Measurements from ENCODE around the gene COX5B.
A peak's percentile ranks its signal among the peaks of the same experiment; 100 is the strongest.

The COX5B gene

DNA sequence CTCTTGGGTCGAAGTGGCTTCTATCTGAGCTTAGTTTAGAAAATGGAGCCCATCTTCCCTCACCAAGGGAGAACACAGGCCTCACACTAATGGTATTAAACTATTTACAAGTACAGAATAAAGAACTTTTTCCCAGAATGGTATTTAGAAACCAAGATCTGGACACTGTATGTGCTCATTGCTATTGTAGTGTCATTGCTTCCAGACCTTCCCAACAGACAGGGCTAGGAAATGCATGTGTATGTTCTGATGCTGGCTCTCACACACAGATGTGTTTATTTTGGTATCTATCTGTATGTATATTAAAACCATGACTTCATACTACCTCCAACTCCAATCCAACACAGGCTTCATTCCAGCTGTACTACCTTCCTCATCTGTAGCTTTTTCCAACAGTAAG lies 8.0 kb downstream of the COX5B start:
- no peak for DNase-seq

DNA sequence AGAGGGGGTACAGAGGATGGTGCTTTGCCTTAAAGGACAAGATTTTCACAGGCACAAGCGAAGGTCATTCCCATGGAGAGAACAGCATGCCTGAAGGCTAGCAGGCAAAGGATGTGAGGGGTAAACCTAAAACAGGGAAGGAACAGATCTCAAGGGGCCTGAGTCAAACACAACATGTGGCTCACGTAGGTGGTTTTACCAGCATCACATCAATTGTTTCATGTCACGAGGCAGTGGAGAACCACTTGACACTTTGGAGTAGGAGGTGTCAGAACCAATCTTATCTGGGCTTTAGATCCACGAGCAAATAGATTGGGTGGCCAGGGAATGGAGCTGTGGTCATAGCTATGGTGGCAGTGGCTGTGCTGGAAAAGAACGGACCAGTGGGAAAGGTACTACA lies 8.4 kb downstream of the COX5B start:
- no peak for DNase-seq

DNA sequence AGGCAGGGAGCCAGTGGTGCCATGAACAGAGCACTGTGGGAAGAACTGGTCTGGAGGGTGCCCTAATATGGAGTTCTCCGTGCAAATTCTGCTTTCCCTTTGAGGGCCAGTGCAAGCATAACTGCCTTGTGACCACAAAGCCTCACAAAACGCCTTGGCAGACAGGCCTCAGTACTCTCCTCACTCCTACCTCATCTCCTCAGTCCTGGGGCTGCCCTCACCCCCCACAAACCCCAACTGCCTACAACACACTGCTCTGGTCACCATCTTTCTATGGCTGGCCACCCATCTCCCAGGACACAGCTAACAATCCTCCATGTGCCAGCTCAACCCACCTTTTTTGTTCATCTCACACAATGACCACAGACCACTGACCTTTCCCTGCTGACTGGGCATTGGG lies 8.9 kb downstream of the COX5B start:
- no peak for DNase-seq

DNA sequence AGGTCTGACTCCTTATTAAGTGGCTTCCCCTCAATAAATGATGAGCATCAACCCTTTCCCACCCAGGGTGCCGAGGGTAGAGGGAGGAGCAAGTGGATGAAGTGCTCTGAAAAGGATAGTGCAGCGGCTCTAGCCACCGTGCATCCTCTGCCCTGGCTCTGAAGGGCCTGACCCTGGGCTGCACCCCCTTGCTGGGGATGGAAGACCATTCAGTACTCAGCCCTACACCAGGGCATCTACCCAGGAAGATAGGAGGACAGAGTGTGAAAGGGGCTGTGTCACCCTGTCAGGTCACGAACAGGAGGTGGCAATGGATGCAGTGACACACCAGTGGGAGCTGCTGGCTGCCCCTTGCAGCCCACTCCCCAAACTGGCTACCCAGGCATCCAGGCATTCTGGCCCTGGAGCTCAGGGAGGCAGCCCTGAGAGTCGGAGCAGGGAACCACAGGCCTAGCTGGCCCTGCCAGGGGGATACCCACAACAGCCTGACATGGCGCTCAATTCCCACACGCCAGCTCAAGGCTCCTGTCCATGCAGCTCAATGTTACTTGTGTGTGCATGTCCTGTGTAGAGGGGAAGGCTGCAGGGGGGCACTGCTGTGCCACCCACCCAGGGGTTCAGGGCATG lies 10.4 kb downstream of the COX5B start:
- no peak for DNase-seq

DNA sequence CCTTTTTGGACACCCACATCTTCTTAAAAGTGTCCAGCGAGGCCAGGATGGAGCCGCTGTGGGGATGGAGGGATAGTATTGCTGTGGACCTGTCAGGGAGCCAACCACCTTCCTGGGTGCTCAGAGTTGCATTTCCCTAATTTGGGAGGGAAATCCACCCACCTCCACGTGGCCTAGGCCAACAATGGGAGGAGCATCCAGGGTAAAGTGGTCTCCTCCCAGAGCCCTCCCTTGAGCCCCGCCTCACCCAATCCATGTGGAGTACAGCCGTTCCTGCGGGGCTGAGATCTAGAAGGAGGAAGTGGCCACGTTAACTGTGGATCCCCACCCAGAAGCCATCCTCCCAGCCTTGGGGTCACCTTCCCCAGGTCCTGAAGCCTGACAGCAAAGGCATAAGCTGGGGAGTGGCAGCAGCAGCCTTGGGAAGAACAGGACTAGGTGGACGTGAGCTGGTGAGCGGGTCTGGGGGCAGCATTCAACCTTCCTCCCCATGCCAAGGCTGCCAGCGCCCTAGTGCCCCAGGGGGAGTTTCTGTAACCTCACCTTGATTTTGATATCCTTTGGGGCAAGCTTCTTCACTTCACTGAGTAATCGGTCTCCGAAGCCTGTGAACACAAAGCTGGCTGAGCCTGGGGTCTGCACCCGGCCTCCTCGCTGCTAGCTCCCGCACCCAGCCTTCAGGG lies 11.2 kb downstream of the COX5B start:
- no peak for DNase-seq

DNA sequence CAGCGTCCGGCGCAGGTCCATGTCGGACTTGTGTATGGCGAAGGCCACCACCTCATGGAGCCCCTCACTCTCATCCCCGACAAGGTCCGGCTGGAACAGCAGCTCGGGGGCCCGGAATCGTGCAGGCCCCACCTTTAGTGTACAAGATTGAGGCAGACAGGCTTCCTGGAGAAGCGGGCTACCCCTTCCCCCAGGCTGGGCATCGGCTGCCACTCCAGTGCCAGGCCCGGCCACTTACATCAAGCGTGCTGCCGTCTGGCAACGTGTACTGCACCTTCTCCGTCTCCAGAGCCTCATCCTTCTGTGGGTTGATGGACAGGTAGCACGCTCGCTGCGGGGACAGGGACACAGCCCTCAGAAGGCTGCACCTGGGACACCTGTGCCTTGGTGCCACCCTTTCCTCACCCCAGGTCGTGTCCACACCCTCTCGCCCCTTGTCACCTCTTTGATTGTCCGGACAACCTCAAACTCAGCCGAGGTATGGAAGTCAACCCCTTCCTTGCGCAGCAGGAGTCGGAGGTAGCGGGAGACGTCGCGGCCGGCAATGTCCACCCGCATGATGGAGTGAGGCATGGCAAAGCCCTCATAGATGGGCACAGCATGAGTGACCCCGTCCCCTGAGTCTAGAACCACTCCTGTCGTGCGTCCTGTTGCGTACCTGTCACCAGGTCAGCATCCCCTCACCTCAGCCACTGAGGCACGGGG lies 12.3 kb downstream of the COX5B start:
- no peak for DNase-seq

DNA sequence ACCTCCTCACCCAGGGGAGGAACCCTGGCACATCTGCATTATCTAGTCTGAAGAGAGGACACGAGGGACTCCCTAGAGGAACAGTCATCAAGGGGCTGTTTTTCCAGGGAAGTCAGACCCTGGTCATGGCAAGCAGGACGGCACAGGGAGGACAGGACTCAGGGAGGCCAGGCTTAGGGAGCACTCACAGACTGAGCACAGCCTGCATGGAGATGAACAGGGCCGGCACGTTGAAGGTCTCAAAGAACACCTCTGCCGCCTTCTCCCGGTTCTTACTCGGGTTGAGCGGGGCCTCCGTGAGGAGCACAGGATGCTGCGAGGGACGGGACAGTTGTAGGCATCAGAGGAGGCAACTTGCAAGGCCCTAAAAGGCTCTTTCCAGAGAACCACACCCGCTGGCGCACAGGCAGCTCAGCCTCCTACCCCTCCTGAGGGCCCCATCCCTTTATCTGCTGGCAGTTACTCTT lies 12.9 kb downstream of the COX5B start:
- DNase-seq: no peak

DNA sequence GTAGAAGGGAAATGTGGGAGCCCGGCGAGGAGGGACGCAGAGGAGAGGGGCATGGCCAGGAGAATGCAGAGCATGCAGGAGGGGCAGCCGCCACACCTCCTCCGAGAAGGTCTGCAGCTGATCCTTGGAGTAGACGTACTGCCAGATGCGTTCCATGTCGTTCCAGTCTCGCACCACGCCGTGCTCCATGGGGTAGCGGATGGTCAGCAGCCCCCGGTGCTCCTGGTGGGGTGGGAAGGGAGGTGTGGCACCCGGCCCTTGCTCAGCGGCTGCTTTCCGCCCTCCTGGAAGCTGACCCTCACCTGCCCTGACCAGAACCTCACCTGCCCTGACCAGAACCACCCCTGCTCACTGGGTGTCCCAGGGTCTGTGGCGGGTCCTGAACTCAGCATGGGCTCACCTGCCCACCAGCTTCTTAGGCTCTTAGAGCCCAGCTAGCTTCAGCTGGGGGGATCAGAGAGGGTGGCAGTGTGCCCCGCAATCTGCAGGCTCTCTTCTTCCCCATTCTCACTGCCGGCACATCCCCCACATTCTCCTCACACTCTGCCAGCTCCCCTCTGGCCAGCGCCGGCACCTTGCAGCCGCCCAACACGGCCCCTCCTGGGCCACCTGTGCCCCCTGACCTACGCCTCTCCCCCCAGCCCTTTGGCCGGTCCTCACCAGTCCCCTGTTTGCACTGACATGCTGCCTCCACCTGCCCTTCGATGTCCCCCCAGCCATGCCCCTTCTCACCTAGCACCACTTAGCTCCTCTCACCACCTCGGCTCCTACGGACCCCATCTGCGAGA lies 13.6 kb downstream of the COX5B start:
- DNase-seq: no peak

DNA sequence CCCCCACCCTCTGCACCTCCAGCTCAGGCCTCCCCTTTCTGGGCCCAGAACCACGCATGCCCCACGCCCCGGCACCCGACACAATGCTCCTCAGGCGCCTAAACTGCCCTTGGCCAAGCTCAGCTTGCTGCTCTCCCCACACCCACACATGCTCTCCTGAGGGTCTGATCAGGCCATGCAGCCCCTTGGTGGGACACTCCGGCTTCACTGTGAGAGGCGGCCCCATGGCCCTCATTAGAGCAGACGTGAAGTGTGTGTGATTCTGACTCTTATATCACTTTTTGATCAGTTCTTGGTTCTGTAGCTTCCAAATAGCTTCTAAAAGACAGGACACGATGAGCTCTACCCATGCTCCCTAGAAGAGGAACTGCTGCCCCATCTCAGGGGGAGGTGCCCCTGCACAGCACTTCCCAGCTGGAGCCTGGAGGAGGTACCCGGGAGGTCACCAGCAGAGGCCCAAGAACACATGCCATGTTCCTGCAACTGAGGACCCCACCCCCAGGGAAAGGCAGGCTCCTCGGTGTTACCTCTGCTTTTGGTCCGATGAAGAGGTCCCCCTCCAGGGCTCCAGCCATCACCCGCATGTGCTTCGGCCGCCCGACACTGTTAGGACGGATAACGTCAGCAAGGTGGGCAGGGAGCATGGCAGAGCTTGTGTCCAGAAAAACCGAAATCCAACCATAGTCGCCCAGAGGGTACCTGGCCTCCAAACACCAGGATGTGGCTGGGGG lies 14.3 kb downstream of the COX5B start:
- no peak for DNase-seq

DNA sequence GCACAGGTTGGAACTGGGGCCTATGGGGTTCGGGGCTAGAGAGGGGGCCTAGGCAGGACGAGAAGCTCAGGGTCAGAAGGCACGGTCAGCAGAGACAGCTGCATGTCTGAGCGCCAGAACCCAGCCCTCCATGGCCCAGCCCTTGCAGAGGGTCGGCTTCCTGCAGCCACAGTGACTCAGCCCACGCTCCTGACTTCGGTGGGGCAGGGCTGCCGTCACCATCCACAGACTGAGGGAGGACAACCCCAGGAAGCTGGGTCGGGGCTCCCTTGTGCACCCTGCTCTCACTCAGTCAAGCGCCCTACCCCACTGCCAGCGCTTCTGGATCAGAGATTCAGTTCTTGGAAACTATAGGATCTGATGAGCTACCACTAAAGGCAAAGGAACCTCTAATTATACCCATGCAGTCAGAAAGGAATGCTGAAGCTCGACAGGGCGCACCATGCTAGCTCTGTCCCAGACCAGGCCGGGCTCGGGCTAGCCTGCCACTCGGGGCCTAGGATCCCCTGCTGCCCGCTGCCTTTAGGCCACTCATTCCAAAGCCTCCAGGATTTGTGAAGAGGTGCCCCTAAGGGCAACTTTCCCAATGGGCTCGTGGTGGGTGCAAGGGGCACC lies 15.0 kb downstream of the COX5B start:
- DNase-seq: no peak

DNA sequence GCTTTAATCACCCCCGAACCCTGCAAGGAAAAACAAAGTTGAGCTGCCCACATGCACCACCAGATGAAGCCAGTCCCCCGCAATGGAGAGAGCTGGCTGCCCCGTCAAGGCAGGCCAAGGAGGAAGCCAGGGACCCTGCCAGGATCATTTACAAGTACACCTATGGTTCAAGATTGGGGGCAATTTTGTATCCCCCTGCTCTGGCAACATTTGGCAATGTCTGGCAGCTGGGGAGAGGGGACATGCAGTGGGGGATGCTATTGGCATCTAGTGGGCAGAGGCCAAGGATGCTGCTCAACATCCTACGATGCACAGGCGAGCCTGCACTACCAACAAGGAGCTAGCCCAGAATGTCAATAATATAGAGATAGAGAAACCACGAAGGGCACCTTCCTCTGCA lies 16.1 kb downstream of the COX5B start:
- DNase-seq: no peak

DNA sequence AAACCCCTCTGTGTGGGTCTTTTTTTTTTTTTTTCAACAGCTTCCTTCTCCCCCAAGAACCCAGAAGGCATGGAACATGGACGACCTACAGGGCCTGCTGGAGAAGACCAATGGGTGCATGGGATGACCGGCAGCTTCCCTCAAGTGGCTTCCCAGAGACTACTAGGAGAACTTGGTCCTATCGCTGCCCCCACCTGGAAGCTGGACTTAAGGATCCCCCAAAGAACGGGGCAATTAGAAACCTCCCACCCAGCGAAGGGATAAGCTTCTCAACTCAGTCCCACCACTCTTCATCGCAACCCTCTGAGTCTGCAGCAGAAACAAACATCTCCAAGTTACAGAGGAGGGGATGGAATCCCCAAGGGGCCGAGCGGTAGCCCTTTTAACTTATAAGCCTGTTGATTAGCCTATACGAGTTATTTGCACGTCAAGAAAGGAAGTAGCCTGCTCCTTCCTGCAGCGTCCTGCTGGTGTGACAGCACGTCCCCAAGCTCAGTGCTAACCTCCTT lies 16.6 kb downstream of the COX5B start:
- peak in 1 of 56 donors; percentile 10 for DNase-seq

DNA sequence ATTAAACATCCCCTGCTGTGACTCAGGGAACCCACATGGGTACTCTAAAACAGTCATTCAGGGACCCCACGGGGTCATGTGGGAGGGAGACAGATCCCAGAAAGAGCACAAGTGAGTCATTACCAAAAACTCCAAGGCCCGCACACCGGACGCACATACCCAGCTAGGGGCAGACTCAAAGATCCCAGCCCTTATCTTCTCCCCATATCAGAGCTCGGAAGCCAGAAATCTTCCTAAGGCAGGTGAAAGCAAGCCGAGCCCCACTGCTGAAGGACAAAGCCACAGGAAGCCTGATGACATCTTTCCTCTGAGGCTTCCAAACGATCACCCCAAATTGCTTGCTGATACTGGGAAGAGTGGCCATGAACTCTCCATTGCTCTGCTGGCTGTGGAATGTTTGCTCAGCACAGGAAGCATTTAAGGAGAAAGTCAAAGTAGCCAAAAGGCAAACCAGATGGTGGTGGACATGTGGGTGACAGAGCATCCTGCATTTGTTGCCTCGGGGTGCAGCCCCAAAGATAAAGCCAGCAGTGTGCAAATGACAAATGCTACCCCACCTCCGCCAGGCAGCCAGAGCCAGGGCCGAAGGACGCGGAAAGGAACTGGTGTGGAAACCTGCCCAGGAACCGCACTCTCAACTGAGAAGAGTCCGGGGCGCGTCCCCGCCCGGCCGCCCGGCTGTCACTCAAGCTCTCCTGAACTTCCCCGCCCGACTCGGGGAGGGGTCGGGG lies 17.2 kb downstream of the COX5B start:
- peak in 42 of 56 donors; percentile 15 to 78 (median 60) for DNase-seq

DNA sequence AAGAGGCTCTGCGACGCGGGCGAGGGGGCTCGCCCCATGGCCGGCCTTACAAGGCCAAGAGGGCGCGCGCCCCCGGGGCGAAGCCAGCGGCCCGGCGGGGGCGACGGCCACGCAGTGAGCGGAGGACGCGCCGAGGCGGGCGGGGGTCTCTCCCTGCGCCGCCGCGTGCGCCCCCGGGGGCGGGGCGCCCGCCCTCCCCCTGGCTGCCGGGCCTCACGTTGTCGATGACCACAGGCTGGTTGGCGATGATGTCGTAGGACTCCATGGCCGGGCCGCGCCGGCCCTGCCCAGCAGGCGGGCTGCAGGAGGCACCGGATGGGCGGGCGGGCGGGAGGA lies 17.7 kb downstream of the COX5B start:
- DNase-seq: peak in 4 of 56 donors; percentile 39 to 69 (median 55)

DNA sequence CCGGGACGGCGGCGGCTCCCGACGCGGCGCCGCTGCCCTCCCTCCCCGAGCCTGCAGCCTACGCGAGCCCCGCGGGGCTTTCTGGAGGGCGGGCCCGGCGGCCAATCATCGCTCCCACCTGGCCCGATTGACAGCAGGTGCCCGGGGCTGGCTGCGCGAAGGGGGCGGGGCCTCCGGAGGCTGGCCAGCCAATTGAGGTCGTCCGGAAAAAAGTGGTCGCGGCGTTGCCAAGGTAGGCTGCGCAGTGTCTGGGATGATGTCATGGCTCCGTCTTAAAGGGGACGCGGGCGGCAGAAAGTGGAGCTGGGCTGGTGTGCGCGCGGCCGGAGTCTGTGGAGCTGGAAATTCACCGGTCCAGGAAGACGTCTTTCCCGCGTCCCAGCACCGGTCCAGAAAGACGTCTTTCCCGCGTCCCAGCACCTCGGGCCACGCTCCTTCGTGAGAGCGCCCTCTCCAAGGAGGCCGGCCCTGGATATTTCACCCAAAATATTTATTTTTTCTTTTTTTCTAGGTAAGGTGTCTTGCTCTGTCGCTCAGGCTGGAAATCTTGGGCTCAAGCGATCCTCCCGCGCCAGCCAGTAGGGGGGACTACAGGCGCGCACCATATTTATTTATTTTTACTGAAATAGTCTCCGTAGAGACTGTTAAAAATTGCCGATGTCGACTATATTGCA lies 18.2 kb downstream of the COX5B start, which contains the start of gene ACTR1B:
Gene ACTR1B (minus strand): TSS at position 83 of the 674 bp plus-strand sequence. CDS start 154 bp downstream, outside the sequence.
- peak; percentile 59 to 99 (median 96) for DNase-seq

DNA sequence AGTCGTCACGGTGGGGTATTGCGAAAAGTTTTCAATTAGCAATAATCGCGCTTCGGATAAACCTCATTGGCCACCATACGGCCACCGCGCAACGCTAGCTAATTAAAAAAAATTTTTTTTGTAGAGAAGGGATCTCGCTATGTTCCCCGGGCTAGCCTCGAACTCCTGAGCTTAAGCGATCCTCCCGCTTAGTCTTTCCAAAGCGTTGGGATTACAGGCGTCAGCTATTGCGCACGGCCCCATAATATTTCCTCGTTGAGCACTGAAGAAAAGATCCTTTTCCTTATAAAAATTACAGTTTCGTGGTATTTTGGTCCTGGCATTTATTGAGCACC lies 18.7 kb downstream of the COX5B start:
- no peak for DNase-seq

DNA sequence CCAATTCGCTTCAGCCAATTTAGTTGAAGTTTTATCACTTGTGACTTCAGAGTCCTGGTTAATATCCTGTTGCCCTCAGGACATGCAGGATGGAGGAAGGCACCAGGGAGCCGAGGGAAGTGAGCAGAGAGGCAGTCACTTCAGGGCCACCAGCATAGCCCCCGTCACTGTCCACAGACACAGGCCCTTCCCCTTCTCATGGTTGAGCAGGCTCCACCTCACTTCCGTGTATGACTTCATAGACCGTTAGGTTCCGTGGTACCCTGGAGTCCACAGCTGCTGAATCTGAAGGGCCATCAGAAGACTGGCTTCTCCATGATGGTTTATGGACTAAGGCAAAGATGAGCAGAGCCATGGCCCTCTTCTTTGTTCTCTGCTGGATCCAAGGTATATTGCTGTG lies 23.6 kb downstream of the COX5B start, which contains the start of gene C2orf92:
Gene C2orf92 (plus strand): TSS at position 266 of the 400 bp plus-strand sequence. CDS start 76 bp downstream, at position 342.
- no peak for DNase-seq

DNA sequence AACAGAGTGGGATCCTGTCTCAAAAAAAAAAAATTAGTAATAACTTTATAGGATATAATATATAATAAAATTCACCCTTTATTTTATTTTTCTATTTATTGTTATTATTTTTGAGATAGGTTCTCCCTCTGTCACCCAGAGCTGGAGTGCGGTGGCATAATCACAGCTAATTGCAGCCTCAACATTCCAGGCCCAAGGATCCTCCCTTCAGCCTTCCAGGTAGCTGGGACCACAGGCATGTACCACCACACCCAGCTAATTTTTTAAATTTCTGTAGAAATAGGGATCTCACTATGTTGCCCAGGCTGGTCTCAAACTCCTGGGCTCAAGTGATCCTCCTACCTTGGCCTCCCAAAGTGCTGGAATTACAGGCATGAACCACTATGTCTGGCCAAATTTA lies 24.6 kb downstream of the COX5B start:
- no peak for DNase-seq

DNA sequence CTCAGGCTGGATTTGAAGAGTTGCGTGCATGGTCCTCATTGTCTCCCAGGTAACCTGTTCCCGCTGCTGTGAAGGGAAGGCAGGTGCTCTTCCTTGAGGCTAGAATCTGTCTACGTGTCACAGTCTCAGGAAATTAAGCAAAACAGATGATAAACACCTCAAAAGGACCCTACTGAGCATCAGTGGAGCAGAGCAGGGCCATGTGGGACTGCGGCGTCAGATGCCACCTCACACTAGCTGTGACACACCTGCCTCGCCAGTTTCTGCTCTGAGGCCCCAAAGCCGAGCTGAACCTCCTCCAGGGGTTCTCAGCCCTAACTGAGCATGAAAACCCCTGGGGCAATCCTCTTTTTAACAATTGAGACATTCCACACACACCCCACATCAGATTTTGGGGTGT lies 25.7 kb downstream of the COX5B start:
- no peak for DNase-seq
